Fibroblast of peridontal ligament (primary cell): ENCODE results near the gene TDRD7.

ENCODE experiments used
- DNase-seq: peaks from one replicate; pipeline ENCODE4 v3.0.0-alpha.2; 2010; ENCODE audit errors: extremely low read depth

TDRD7 gene

GRCh38 chr9:97387936-97388684 is 23.8 kb upstream of the TDRD7 start:
- DNase-seq = no peak

GRCh38 chr9:97388721-97389238 is 23.1 kb upstream of the TDRD7 start:
- no peak for DNase-seq

GRCh38 chr9:97389249-97389648 is 22.6 kb upstream of the TDRD7 start:
- no peak for DNase-seq

- DNase-seq = no peak
These were observed 21.0 kb upstream of the TDRD7 start for GRCh38 chr9:97390791-97391406.

- DNase-seq = no peak
These were observed 17.0 kb upstream of the TDRD7 start for GRCh38 chr9:97394881-97395280.

- no peak for DNase-seq
These were observed 16.2 kb upstream of the TDRD7 start for GRCh38 chr9:97395745-97396144.

DNA sequence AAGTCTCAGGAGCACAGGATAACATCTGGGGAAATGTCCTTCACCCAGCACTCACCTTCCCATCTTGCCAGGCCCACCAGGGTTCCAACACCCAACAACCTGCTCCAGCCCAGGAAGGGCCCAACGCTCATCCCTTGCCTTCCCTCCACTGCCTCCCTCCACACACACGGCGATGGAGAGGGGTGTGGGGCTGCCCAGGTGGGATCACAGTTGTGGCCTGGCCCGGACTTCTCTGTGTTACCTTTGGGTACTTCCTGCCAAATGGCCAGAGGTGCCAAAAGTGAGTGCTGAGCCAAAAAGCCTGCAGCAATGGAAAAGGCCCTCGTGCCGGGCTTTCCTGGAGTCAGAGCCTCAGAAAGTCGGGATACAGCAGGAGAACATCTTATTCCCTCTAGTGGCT is 15.6 kb upstream of the TDRD7 start:
- DNase-seq = no peak

- peak; percentile 8 for DNase-seq
These were observed 14.7 kb upstream of the TDRD7 start for GRCh38 chr9:97397220-97397619.

DNA sequence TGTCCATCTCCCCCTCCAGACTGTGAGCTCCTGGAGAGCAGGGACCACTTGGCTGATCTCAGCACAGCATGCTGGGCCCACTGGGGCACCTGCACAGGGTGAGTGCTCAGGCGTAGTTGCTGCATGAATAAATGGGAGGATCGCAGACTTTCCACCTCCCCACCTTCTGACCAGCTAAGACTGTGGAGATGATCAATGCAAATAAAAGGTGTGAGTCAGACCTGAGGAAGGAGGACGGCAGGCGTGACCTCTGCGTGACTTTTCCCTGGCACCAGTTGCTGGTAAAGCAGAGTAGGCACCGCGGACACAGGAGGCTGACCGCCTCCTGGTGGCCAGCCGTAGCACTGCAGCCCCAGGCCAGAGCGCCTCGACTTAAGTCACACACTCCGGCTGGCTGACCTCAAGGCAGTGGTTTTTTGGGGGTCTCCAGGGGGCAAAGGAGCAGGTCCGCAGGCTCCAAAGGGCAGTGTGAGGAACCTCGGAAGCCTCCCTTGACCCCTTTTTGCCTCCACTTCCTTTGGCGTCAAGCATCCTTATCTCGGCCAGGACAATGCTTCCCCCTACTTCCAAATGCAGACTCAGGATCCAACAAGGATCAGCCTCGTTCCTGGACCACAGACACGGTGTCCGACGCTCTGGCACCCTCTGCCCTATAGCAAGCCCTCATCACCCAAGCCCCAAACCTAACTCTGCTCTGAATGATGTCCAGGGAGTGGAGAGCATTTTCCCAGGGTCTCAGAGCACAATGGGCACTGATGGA is 12.7 kb upstream of the TDRD7 start:
- DNase-seq = peak; percentile 69

GRCh38 chr9:97403746-97404316 is 8.1 kb upstream of the TDRD7 start:
- DNase-seq = no peak

DNA sequence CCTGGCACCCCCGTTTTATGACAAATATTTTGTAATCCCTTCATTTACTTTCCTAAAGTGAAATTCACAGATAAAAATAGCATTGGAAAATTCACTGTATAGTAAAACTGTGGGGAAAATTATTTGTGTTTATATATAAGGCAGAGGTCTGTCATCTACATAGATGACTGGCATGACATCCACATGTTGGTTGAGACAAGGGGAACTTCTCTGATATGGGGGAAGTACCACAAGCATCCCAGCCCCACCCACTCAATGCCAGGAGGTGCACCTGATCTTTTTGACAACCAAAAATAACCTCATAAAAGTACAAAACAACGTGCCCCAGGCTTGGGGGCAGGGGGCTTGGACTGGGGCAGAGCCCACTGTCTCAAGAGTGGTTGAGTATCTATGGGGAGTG is 6.3 kb upstream of the TDRD7 start:
- no peak for DNase-seq

DNA sequence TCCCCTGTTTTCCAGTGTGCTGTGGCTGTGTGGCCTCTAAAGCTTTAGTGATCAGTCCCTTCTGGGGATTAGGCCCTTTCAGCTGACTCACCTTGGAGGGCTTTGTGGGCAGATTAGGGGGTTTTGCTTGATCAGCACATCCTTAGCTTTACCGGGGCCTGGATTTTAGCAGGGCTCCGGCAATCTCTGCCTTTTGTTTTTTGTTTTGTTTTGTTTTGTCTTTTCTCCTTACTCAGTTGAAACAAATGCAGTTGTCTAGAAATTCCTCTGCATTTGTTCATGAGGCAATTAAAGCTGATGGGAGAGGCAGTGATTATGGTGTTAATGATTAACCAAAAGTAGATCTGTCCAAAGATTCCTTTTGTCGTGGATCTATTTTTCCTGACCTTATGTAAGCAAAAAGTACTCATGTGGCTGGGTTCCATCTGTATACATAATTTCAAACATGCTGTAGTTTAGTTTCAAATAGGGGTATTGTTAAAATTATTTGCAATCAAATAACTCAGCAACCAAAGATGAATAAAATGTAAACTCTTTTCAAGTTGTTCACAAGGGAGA is 5.2 kb upstream of the TDRD7 start:
- DNase-seq = no peak

DNA sequence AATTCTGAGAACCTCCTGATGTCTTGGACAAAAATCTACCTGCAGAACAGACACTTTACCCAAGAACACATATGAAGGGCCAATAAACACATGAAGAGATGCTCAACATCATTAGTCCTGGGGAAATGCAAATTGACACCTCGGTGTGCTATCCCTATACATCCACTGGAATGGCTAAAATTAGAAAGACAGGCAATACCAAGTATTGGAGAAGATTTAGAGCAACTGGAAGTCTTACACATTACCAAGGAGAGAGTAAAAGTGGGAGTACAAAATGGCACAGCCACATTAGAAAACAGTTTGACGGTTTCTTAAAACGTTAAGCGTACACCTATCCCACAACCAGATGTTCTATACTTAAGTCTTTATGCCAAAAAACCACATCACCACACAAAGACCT is 3.3 kb upstream of the TDRD7 start:
- no peak for DNase-seq

DNA sequence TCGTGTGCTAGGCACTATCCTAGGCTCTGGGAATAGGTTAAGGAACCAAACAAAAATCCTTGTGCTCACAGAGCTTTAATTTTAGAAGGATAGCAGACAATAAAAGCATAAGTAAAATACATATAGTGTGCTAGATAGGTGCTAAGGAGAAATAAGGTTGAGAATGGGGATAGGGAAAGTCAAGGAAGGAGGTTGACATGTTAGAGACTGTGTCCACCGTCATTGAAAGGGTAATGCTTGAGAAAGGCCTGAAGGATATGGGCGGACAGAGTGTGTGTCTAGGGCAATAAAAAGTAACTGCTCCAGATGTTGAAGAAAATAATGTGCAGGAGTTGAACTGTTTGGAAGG is 482 bp upstream of the TDRD7 start:
- DNase-seq = no peak

DNA sequence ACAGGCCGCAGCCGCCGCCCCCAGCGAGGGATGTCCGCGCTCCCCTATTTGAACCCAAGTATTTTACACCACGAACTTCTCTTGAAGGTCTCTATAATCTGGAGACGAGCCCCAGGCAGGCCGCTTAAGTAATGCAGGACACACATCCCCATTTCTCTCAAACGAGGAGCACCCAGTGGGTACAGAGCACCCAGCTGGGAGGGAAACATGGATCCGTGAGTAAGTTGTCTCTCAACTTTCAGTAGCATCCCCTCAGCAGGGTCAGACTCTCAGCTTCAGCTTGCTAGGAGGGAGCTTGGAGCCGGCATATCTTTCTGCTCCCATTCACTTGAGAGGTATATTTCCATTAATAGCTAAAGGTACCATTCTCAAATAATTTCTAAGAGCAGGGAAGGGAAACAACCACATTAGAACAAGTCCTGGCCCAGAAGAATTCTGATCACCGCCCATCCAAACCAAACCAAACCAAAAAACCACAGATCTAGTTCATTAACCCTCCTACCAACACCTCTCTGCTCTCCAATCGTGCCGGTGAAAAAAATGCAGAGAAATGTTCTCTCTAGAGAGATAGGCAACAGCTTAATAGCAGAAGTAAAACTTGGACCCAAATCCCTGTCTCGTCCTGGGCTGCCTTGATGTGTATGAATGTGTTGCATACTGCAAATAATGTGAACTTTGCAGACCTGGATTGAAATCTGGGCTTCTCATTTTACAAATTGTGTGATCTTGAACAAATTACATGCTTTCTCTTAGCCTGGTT is 910 bp downstream of the TDRD7 start:
- DNase-seq = peak; percentile 5

DNA sequence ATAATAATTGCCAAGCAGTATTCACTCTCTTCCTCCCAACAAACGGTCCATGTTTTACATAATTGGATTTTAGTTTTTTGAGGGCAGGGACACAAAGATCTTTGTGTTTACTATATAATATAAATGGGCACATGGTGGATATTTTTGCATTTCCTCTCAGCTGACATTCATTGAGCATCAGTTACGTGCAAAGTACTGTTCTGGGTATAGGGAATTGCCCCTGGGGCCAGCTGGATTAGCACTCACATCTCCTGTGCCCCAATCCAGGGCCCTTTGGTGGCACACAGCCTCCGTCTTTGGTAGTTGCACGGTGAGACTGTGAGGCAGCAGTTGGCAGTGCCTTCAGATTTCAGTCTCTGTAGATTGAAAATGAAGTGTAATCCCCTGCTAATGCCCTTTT is 1.6 kb downstream of the TDRD7 start:
- DNase-seq = no peak

- DNase-seq = no peak
These were observed 3.2 kb downstream of the TDRD7 start for GRCh38 chr9:97415146-97415545.

DNA sequence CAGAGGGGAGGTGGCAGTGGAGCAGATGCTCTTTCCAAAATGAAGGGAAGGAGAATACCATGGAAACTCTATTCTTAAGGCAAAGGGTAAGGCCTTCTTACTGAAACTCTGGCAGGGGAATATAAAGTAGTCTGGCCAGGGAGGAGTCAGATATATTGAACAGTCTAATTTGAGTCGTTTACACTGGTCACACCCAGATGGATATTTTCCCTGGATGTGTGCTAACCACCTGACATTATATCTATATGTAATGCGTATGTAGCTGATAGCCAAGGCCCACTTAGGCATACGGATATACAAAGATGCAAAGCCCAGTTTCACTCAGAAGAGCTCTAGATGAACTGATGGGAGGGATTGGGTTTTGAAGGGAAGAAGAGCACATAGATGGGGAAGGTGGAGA is 7.0 kb downstream of the TDRD7 start:
- no peak for DNase-seq

GRCh38 chr9:97419309-97419867 is 7.5 kb downstream of the TDRD7 start:
- DNase-seq = peak; percentile 67

DNA sequence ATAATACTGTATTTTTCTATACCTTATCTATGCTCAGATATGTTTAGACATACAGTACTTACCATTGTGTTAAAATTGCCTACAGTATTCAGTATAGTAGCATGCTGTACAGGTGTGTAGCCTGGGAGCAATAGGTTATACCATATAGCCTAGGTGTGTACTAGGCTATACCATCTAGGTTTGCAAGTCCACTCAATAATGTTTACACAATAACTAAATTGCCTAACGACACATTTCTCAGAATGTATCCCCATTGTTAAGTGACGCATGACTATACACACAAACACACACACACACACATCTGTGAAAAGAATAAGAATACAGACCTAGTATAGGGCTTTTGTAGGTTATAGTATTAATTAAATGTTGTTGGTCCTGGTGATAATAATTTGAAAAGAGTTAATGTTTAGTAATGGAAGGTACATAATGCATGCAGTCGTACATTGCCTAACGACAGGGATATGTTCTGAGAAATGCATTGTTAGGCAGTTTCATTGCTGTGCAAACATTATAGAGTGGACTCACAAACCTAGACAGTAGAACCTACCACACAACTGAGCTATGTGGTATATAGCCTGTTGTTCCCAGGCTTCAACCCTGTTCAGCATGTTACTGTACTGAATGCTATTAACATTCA is 13.6 kb downstream of the TDRD7 start:
- no peak for DNase-seq

DNA sequence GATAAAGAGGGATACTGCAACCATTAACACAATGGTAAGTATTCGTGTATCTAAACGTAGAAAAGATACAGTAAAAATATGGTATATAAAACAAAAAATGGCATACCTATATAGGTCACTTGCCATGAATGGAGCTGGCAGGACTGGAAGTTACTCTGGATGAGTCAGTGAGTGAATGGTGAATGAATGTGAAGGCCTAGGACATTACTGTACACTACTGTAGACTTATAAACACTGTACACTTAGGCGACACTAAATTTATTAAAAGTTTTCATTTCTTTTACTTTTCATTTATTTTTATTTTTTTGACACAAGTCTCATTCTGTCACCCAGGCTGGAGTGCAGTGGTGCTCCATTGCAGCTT is 14.1 kb downstream of the TDRD7 start:
- DNase-seq = no peak
